ENCODE results near the gene MBP. TPM values are rescaled to one million over a fixed set of nuclear protein-coding genes. Genes with fewer than 3 reads are reported as not detected.

Gene MBP
- total and polyA plus RNA-seq, 2 of the 4 experiments (the other 2 are of a cell fraction): 0.72 to 0.90 TPM

DNA sequence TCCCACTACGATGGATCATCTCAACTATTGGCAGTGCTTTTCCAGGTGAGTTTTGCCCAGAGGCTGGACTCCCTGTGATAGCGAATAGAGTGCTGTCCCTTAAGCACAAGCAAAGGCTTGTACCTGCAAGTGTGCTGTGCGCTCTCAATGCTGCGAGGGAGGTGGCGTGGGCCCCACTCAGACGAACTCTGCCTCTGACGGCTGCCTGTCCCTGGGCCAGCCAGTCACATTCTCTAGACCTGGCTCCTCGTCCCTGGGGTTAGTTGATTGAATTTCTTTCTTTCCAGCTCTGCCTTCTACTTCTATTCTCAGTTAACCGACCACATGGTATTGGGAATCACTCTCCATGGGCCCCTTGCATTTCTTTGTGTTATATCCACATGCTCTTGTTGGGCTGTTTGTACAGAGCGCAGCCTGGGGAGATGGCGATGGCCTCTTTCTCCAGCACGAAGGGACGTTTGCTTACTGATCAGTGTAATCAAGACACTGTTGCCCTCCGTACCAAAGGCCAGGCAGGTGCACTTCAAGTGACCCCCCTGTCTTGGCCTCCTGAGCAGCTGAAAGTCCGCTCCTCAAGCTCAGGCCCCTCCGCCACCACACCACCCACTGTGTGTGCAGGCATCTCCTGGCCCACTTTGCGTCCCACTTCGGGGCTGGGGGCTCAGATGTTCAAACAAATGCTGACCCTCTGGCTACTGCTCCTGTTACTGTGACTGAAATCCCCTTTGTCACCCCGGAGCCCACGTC, 158.9 kb downstream of the MBP start:
- no TSS peak for BruUV-seq (replicated peaks)
- Histone ChIP-seq H3K4me3 (ENCODE audit: insufficient read depth, low read depth, low read length) (no peak overlapping the region), H3K27ac (ENCODE audit: insufficient read depth, low read length) (no peak overlapping the region), H4K20me1 (ENCODE audit: insufficient read depth, low read length) (no peaks in the 10 kb centered on the region), H3K9me3 (ENCODE audit: control insufficient read depth, insufficient read depth, low read length) (no peaks in the 10 kb centered on the region), H3K36me3 (ENCODE audit: control insufficient read depth, insufficient read depth, low read length) (peaks cover 3% of the 10 kb centered on the region; the same call in 1 of the 2 replicates), H3K4ac (ENCODE audit: low read depth, low read length) (no peak overlapping the region), H2BK15ac (ENCODE audit: low read depth, low read length) (no peak overlapping the region), H3K4me1 (ENCODE audit: control insufficient read depth, insufficient read depth, low read length) (no peaks in the 10 kb centered on the region), H3K56ac (ENCODE audit: extremely low read depth, insufficient read depth, low read length) (no peak overlapping the region), H3K9ac (ENCODE audit: low read depth, low read length) (no peak overlapping the region), H3K23ac (ENCODE audit: low read depth, low read length) (no peak overlapping the region), H2AK5ac (ENCODE audit: low read depth, low read length) (no peak overlapping the region), H3K14ac (replicated peaks; ENCODE audit: low read depth, low read length) (no peak overlapping the region), H3K27me3 (ENCODE audit: control insufficient read depth, insufficient read depth, low read length) (no peaks in the 10 kb centered on the region), H3K79me1 (ENCODE audit: low read depth in 1 of 2, low read length in 2 of 2) (no peaks in the 10 kb centered on the region), H2AFZ (replicated peaks; ENCODE audit: low read length, poor library complexity) (no peak overlapping the region), H2BK20ac (ENCODE audit: low read depth, low read length) (no peak overlapping the region), H4K5ac (ENCODE audit: low read depth, low read length) (no peak overlapping the region), H4K91ac (ENCODE audit: insufficient read depth, low read depth, low read length) (no peak overlapping the region), H2BK5ac (ENCODE audit: low read depth, low read length, poor library complexity, severe bottlenecking) (no peak overlapping the region), H3K4me2 (ENCODE audit: low read depth, low read length) (no peak overlapping the region), H2AK9ac (replicated peaks; ENCODE audit: low read depth, low read length, poor library complexity) (no peak overlapping the region), H4K8ac (ENCODE audit: low read depth in 2 of 2, low read length in 2 of 2) (no peak overlapping the region), H3K9me1 (ENCODE audit: insufficient read depth, low read length) (no peaks in the 10 kb centered on the region; the same call in 1 of the 2 replicates), H2BK120ac (ENCODE audit: low read depth, low read length) (no peak overlapping the region), H3K18ac (ENCODE audit: low read depth, low read length) (no peak overlapping the region)
- dilution Hi-C loops (cut with HindIII; ENCODE audit: low sequenced_read_pairs, unreplicated experiment): no loop called here
- DNase-seq: no peak
- WGBS, 2 experiments (ENCODE audit: extremely low coverage in 2 of 2, insufficient read length in 1 of 2): 90% methylated on average over 9 of the region's 20 CpGs; no CpG with 5 or more reads in 1 of the 2 experiments
- ChIA-PET CTCF (no interaction called here), POLR2A (ENCODE audit: unreplicated experiment) (no interaction called here)
- in situ Hi-C loops (cut with MboI; ENCODE audit: low sequenced_read_pairs): no loop called here
- TF ChIP-seq, protein P1, sequence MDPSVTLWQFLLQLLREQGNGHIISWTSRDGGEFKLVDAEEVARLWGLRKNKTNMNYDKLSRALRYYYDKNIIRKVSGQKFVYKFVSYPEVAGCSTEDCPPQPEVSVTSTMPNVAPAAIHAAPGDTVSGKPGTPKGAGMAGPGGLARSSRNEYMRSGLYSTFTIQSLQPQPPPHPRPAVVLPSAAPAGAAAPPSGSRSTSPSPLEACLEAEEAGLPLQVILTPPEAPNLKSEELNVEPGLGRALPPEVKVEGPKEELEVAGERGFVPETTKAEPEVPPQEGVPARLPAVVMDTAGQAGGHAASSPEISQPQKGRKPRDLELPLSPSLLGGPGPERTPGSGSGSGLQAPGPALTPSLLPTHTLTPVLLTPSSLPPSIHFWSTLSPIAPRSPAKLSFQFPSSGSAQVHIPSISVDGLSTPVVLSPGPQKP (IDR thresholded peaks at IDR 0.05; ENCODE audit: borderline replicate concordance, low read depth, low read length): no peak
- no peak for TF ChIP-seq MXI1 (IDR thresholded peaks at IDR 0.05; ENCODE audit: borderline replicate concordance, low read depth, low read length)
- TF ChIP-seq SMC3 (IDR thresholded peaks at IDR 0.05; ENCODE audit: low read depth, low read length): no peak
- no peak for TF ChIP-seq CHD1 (IDR thresholded peaks at IDR 0.05; ENCODE audit: low read depth, low read length)
- no peak for TF ChIP-seq MAZ (IDR thresholded peaks at IDR 0.05; ENCODE audit: borderline replicate concordance, low read depth, low read length)
- intact Hi-C loops (cut with micrococcal nuclease): no loop called here
- ATAC-seq (ENCODE audit: low read depth): no peak

Measured in IMR-90 (cell line).